Measurements from ENCODE around the gene NCBP3.

NCBP3 gene

GRCh38 chr17:3845621-3846436 is at the start of gene NCBP3:
Gene NCBP3 (minus strand): TSS chr17:3846246. CDS start chr17:3846223, 23 bp downstream.
- DNase-seq, result peak; percentile 92

- no peak for DNase-seq
Measured at GRCh38 chr17:3895354-3895753, 49.3 kb upstream of the NCBP3 start.

- DNase-seq, result no peak
Measured at GRCh38 chr17:3894911-3895343, 48.9 kb upstream of the NCBP3 start.

GRCh38 chr17:3894188-3894587 is 48.1 kb upstream of the NCBP3 start:
- no peak for DNase-seq

GRCh38 chr17:3893720-3894116 is 47.7 kb upstream of the NCBP3 start:
- DNase-seq, result no peak

GRCh38 chr17:3893003-3893719 is 47.1 kb upstream of the NCBP3 start, which contains the start of gene CAMKK1:
Gene CAMKK1 (minus strand): TSS chr17:3893053. CDS start chr17:3885687, 7,366 bp downstream.
- DNase-seq, result peak; percentile 91

GRCh38 chr17:3892095-3892998 is 46.3 kb upstream of the NCBP3 start:
- peak; percentile 84 for DNase-seq

GRCh38 chr17:3891626-3892094 is 45.6 kb upstream of the NCBP3 start:
- no peak for DNase-seq

GRCh38 chr17:3890878-3891219 is 44.8 kb upstream of the NCBP3 start:
- DNase-seq, result no peak

GRCh38 chr17:3890082-3890877 is 44.2 kb upstream of the NCBP3 start:
- DNase-seq, result no peak

GRCh38 chr17:3889325-3890012 is 43.4 kb upstream of the NCBP3 start:
- no peak for DNase-seq

- DNase-seq, result no peak
Measured at GRCh38 chr17:3888343-3889171, 42.5 kb upstream of the NCBP3 start.

- DNase-seq, result no peak
Measured at GRCh38 chr17:3887804-3888203, 41.8 kb upstream of the NCBP3 start.

GRCh38 chr17:3887394-3887793 is 41.3 kb upstream of the NCBP3 start:
- no peak for DNase-seq

GRCh38 chr17:3886776-3887175 is 40.7 kb upstream of the NCBP3 start:
- peak; percentile 30 for DNase-seq

GRCh38 chr17:3885970-3886369 is 39.9 kb upstream of the NCBP3 start:
- DNase-seq, result no peak

GRCh38 chr17:3885271-3885670 is 39.2 kb upstream of the NCBP3 start:
- DNase-seq, result no peak

GRCh38 chr17:3884188-3884587 is 38.1 kb upstream of the NCBP3 start:
- DNase-seq, result no peak

GRCh38 chr17:3882276-3882675 is 36.2 kb upstream of the NCBP3 start:
- DNase-seq, result no peak

GRCh38 chr17:3880983-3881382 is 34.9 kb upstream of the NCBP3 start:
- DNase-seq, result no peak
